Measurements from ENCODE around the gene GAD2.

Gene GAD2

GRCh38 chr10:26222563-26222962, 6.0 kb downstream of the GAD2 start:
- no peak for DNase-seq

- no peak for DNase-seq
Observed at GRCh38 chr10:26225322-26225721, 8.7 kb downstream of the GAD2 start.

GRCh38 chr10:26227786-26228185, 11.2 kb downstream of the GAD2 start:
- no peak for DNase-seq

GRCh38 chr10:26232174-26232573, 15.6 kb downstream of the GAD2 start:
- no peak for DNase-seq

DNA sequence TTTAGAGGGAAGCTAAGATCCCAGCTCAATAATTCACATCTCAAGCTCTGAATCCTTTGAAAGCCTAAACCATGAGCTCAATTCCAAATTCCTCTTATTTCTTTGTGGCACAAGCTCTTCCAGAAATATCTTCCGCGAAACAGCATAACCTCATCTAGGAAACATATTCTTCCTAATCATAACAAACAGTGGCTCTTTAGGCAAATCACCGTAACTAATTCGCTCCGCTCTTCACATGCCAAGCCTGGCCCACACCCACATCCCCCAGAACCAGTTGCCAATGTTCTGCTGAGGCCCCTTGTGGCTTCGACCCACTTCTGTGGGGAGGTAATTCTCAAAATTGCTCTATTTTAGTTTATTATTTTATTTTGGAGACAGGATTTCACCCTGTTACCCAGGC, 19.2 kb downstream of the GAD2 start:
- DNase-seq = no peak

DNA sequence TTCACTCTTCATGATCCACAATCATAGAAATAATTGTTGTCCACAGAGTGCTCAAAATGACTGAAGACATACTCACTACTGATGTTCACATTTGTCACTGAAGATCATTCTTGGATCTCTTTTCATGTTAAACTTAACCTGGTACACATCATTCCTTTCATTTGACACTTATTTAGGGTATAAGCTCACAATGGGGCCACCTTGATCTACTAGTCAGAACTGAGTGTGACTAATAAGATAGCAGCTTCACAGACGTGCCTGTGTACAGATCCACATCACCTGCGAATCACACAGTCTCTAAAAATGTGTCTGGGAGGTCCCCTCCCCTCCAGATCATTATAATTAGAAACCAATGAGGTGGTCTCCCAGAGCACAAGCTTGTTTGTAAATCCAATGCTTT, 21.8 kb downstream of the GAD2 start:
- DNase-seq = no peak

DNA sequence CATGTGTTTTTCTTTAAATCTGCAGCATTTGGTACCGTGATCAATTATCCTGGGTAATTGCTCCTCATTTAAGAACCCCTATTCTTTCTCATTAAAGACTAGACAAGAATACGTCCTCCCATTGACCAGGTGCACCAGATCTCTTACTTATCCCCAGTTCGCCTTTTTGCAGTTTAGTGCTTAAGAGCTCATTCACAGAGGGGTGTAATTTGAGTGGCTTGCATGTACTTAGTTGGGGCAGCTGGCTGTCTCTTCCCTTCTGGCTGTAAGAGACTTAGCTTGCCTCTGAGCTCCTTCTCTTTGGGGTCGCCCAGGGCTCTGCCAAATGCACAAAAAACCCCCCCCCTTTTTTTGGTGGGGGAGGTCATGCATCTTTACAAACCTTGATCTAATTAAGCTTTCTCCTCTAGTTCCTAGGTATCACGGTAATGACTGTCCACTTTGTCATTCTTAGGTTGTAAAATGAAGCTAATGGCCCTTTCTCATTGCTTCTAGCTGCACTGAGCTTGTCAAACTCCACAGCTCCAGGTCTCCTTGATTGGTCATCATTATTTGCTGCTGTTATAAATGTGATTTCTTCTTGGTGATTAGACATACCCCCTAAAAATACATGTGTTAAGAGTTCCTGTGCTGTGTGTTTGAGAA, 26.3 kb downstream of the GAD2 start:
- DNase-seq = no peak

- DNase-seq = no peak
Observed at GRCh38 chr10:26243351-26243720, 26.8 kb downstream of the GAD2 start.

GRCh38 chr10:26249681-26250080, 33.1 kb downstream of the GAD2 start:
- no peak for DNase-seq

- DNase-seq = no peak
Observed at GRCh38 chr10:26251925-26252324, 35.4 kb downstream of the GAD2 start.

DNA sequence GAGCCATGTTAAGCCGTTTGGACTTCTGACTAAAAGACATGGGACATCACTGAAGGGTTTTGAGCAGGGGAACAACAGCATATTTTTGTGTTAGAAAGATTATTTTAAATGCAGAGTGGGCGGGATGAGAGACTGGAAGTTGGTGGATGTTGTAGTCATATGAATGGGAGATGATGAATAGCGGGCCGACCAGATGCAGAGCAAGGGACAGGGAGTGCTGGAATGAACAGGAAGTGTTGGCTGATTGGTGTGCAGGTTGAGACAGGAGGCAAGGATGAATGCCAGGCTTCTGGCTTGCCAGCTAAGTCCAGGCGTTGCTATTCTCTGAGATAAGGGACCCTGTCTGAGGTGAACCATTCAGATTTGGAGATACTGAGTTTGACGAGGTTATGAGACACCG, 38.0 kb downstream of the GAD2 start:
- no peak for DNase-seq

DNA sequence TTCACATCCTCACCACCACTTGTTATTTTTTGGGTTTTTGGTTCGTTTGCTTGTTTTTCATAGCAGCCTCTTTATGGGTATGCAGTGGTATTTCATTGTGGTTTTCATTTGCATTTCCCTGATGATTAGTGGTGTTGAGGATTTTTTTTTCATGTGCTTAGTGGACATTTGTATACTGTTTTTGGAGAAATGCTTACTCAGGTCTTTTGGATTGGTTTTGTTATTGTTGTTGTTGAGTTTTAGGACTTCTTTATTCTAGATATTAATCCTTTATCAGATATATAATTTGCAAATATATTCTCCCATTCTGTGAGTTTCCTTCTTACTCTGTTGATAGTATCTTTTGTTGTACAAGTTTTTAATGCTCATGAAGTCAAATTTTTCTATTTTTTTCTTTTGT, 42.8 kb downstream of the GAD2 start:
- no peak for DNase-seq

GRCh38 chr10:26269754-26270153, 53.2 kb downstream of the GAD2 start:
- no peak for DNase-seq

DNA sequence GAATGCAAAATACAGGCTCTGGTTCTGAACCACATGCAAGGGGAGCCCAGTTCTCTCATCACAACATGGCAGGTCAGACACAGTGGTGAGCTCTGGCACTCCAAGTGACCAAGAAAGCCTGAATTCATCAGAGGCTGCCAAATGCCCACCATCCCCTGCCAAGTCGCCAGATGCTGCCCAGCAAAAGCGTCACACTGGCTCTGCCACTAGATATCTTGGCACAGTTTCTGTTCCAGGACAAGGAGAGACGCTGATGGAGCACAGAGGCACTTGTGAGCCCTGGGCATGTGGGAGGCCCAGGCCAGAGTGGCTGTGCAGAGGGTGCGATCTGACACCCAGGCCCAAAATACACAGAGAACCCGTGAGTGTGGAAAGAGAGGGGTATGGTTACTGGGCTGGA, 57.8 kb downstream of the GAD2 start:
- DNase-seq = no peak

- DNase-seq = no peak
Observed at GRCh38 chr10:26278295-26278694, 61.7 kb downstream of the GAD2 start.

GRCh38 chr10:26290236-26290635, 73.7 kb downstream of the GAD2 start:
- DNase-seq = no peak

- DNase-seq = no peak
Observed at GRCh38 chr10:26291721-26292480, 75.3 kb downstream of the GAD2 start.

DNA sequence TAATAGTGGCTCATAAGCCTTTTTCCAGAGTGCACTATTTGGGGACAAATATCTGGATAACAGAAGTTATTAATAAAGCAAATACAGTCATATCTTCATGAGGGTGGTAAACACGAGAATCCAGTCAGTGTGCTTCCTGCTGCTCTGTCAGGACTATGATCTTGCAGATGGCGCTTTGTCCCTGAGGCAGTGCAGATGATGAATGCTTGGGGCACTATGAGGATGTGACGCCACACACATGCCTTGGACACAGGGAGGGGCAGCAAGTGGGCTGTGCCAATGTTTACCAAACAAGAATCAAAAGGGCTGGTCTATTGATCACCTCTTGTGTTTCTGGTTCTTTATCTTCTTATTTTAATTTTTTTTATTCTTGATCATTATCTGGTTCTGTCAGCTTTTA, 79.8 kb downstream of the GAD2 start:
- no peak for DNase-seq

DNA sequence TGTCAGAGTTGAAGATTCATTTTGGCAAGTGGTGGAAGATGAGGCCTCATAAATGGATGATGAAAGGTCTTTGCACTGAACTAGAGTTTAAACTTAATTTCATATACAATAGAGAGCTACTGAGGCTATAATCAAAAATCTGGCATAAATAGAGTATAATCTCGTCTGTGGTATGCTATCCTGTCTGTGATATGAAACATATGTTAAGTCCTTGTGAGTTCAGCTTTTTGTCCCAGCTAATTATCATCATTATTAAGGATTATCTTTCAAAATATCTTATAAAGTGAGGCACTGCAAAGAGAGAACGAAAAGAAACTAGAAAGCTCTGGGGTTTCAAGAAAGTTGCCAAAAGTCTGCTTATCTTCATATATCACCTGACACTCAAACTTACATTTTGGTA, 83.4 kb downstream of the GAD2 start:
- no peak for DNase-seq

- no peak for DNase-seq
Observed at GRCh38 chr10:26303366-26303765, 86.8 kb downstream of the GAD2 start.

- no peak for DNase-seq
Observed at GRCh38 chr10:26310361-26310760, 93.8 kb downstream of the GAD2 start.

GRCh38 chr10:26311383-26311940, 94.9 kb downstream of the GAD2 start:
- no peak for DNase-seq

- DNase-seq = no peak
Observed at GRCh38 chr10:26314265-26315013, 97.9 kb downstream of the GAD2 start.

- DNase-seq = no peak
Observed at GRCh38 chr10:26318672-26319071, 102.1 kb downstream of the GAD2 start.
